Smooth muscle cell (in vitro differentiated cells): ENCODE results near the gene TBC1D3H. TPM values are rescaled to one million over a fixed set of nuclear protein-coding genes. Genes with fewer than 3 reads are reported as not detected.
"Not testable (repeated sequence)": the region's sequence is repeated elsewhere in the genome, so short reads cannot be mapped to it uniquely, and the experiment has no call there.

ENCODE experiments used
- DNase-seq: peaks from one replicate; lab custom pipeline; 2025; ENCODE audit not compliant: unreplicated experiment; lab: John Stamatoyannopoulos, UW
- H2AFZ ChIP-seq: fragments of 200-600 bp; sonication (generic); 2 replicates; pipeline ENCODE4 v1.6.0; 2016; ENCODE audit warnings: antibody characterized with exemption, low read depth, mild to moderate bottlenecking
- H3F3A ChIP-seq: fragments of 200-600 bp; sonication (generic); 2 replicates; pipeline ENCODE4 v1.6.0; 2017; ENCODE audit warnings: antibody characterized with exemption, low read depth
- H3K27ac ChIP-seq: fragments of 200-600 bp; sonication (generic); 2 replicates; pipeline ENCODE4 v1.5.1; 2016; ENCODE audit warnings: low read depth, mild to moderate bottlenecking
- H3K27me3 ChIP-seq: fragments of 200-600 bp; sonication (generic); 2 replicates; pipeline ENCODE4 v1.6.1; 2016; ENCODE audit warnings: low read depth, mild to moderate bottlenecking
- H3K36me3 ChIP-seq: fragments of 200-600 bp; sonication (generic); 2 replicates; pipeline ENCODE4 v1.5.1; 2016; ENCODE audit warnings: low read depth
- H3K4me1 ChIP-seq: fragments of 200-600 bp; sonication (generic); 2 replicates; pipeline ENCODE4 v1.5.1; 2016; ENCODE audit warnings: low read depth
- H3K4me2 ChIP-seq: fragments of 200-600 bp; sonication (generic); 2 replicates; pipeline ENCODE4 v1.6.0; 2016; ENCODE audit warnings: mild to moderate bottlenecking
- H3K4me3 ChIP-seq: fragments of 200-600 bp; sonication (generic); 2 replicates; pipeline ENCODE4 v1.5.1; 2016; ENCODE audit warnings: mild to moderate bottlenecking
- H3K79me2 ChIP-seq: fragments of 200-600 bp; sonication (generic); 2 replicates; pipeline ENCODE4 v1.6.0; 2016; ENCODE audit warnings: low read depth, mild to moderate bottlenecking
- H3K9ac ChIP-seq: fragments of 200-600 bp; sonication (generic); 2 replicates; pipeline ENCODE4 v1.6.0; 2016; ENCODE audit warnings: low read depth
- H3K9me3 ChIP-seq: fragments of 200-600 bp; sonication (generic); replicated peaks from 2 replicates; pipeline ENCODE4 v1.5.1; 2016; ENCODE audit warnings: low read depth
- H4K20me1 ChIP-seq: fragments of 200-600 bp; sonication (generic); 2 replicates; pipeline ENCODE4 v1.6.0; 2016; ENCODE audit warnings: low read depth
- WGBS: methylation state at CpG from one replicate; pipeline ENCODE4 v1.1.7; 2016; ENCODE audit warnings: low lambda C conversion rate; 5-methylcytosine and 5-hydroxymethylcytosine counted together
- polyA plus RNA-seq: library from polyadenylated mRNA; unstranded; fragments of >200 nt; fragmentation: Nextera tagmentation; extraction: Ambion mirVana; gene quantifications from 2 replicates; pipeline ENCODE4 v1.2.1, GENCODE V29; 2016
- small RNA-seq: library from RNA; depleted of rRNA; stranded (forward); fragments of <200 nt; gene quantifications from one replicate; pipeline ENCODE3, GENCODE V24; 2014
- total RNA-seq: library from RNA; depleted of rRNA; stranded (reverse); fragments of >200 nt; gene quantifications from 2 replicates; pipeline ENCODE4 v1.2.3, GENCODE V29; 2014

The TBC1D3H gene
- total RNA-seq (not detected in 2 replicates), polyA plus RNA-seq (not detected in 2 replicates)

DNA sequence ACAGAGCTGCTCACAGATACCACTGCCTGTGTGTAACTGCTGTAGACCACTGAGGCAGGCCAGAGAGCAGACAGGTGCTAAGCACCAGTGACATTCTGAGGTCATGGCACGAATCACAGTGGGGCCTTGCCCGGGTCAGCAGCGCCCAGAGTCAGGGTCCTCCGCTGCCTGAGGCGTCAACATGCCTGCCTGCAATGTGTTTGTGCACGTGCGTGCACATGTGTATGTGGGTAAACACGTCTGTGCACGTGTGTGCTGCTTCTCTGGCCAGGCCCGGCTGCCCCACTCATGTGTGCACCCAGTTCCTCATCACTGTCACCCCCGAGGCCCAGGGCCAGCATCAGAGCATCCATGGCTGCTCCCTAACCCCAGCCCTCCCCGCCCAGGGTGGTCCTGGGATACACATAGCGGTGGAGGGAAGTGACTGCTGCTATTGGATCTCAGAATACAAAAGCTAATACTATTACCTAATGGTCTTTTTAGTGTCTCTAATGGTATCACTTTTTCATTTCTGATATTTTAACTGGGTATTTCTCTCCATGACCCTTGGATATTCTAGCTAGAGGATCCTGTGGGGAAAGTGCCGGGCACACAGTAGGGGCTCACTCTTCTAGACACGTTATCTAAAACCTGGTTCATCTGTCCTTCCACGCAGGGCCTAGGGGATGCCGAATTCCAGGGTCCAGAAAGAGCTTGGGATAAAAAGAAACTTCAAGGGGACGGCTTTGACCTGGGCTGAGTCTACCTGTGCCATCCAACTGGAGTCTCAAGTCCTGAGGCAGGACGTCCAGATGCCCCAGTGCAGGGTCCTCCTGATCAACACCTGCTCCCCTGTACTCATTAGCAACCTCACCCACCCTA, at the start of gene TBC1D3H:
Gene TBC1D3H (minus strand): TSS at position 51 of the 861 bp plus-strand sequence. CDS start 1,540 bp downstream, outside the sequence.
- not testable (repeated sequence) for H3K27ac ChIP-seq, H3K4me2 ChIP-seq, H3K9me3 ChIP-seq, H2AFZ ChIP-seq, H3F3A ChIP-seq, H4K20me1 ChIP-seq, DNase-seq, H3K9ac ChIP-seq, H3K36me3 ChIP-seq, H3K79me2 ChIP-seq, H3K4me3 ChIP-seq, H3K27me3 ChIP-seq, H3K4me1 ChIP-seq
- 91% methylated on average over 19 of the region's 19 CpGs for whole genome bisulfite sequencing

GRCh38 chr17:36428891-36429290, 40.7 kb upstream of the TBC1D3H start:
- not testable (repeated sequence) for DNase-seq, H3K4me1 ChIP-seq, H3K9me3 ChIP-seq, H3K79me2 ChIP-seq, H4K20me1 ChIP-seq, H3K27ac ChIP-seq, H3K4me2 ChIP-seq, H3K36me3 ChIP-seq, H3K4me3 ChIP-seq, H3K27me3 ChIP-seq, H2AFZ ChIP-seq, H3K9ac ChIP-seq, H3F3A ChIP-seq
- WGBS = 90% methylated on average over 5 of the region's 13 CpGs

DNA sequence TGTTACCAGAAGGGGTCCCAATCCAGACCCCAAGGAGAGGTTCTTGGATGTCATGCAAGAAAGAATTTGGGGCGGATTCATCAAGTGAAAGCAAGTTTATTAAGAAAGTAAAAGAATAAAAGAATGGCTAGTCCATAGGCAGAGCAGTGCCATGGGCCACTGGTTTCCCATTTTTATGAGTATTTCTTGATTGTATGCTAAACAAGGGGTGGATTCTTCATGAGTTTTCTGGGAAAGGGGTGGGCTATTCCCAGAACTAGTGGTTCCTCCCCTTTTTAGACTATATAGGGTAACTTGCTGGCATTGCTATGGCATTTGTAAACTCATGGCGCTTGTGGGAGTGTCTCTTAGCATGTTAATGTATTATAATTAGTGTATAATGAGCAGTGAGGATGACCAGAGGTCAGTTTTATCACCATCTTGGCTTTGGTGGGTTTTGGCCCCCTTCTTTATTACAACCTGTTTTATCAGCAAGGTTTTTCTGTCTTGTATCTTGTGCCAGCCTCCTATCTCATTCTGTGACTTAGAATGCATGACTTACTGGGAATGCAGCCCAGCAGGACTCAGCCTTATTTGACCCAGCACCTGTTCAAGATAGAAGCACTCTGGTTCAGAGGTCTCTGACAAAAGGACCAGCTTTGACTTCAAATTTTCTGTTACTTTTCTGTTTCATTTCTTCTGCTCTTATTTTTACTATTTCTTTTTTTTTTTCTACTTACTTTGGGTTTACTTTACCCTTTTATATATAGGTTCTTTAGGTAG, 27.1 kb upstream of the TBC1D3H start:
- H4K20me1 ChIP-seq, H3K79me2 ChIP-seq, H3K27ac ChIP-seq, H3K4me1 ChIP-seq, H3K9me3 ChIP-seq, H3K4me2 ChIP-seq, H2AFZ ChIP-seq, H3K36me3 ChIP-seq, H3K27me3 ChIP-seq, H3F3A ChIP-seq, DNase-seq, H3K4me3 ChIP-seq, H3K9ac ChIP-seq: not testable (repeated sequence)
- 80% methylated on average over 1 of the region's 2 CpGs for WGBS

DNA sequence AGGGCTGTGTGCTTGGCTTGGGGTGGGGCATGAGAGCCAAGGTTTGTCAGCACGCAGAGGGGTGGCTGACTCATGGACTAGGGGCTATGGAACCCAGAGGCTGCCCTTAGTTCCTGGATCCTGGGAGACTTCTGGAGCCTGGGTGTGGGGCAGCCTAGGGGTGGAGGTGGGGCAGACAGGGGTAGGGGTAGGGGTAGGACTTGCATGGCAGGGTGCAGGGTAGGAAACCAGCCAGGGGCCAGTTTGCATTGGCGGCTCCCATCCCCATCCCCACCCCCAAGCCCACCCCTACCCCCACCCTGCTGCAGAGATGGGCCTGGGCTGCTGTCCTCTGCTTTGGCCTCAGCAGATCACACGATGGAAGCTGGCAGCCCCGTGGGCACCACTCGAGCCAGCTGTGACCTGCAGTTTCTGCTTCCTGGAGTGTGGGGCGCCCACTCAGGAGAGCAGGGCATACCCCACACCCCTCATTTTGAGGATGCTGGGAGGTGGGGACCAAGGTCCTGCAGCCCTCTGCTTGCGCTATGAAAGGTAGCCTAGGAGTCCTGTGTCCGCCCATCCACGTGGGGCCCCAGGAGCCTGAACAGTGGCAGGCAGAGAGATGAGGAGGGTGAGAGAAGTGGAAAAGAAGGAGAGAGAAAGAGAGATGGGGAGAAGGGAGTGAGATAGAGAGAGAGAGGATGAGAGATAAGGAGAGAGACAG, 2.9 kb upstream of the TBC1D3H start:
- H3K36me3 ChIP-seq, H2AFZ ChIP-seq, H3K9me3 ChIP-seq, H3K4me1 ChIP-seq, H3K9ac ChIP-seq, H3K4me3 ChIP-seq, H3K79me2 ChIP-seq, DNase-seq, H4K20me1 ChIP-seq, H3K27ac ChIP-seq, H3K27me3 ChIP-seq, H3K4me2 ChIP-seq, H3F3A ChIP-seq: not testable (repeated sequence)
- WGBS = 94% methylated on average over 4 of the region's 9 CpGs

DNA sequence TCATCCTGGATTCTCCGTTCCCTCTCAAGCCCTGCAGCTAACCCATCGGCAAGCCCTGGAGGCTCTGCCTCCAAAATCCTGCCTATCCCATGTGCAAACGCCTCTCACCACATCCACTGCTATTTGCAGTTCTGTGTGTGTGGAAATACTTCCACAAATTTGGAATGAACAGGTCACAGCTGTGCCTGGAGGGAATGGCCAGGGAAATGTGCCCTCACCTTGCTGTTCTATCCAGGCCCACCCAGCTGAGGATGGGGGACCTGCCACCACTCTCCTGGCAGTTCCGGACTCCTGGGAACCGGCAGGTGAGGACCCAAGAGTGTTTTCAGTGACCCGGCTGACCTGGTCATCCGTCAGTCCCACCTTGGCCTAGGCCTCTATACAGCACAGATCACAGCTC, 12.3 kb downstream of the TBC1D3H start:
- DNase-seq, H3K9me3 ChIP-seq, H3K4me1 ChIP-seq, H3K4me3 ChIP-seq, H3K27ac ChIP-seq, H4K20me1 ChIP-seq, H3K9ac ChIP-seq, H3F3A ChIP-seq, H3K27me3 ChIP-seq, H3K4me2 ChIP-seq, H2AFZ ChIP-seq, H3K79me2 ChIP-seq, H3K36me3 ChIP-seq: not testable (repeated sequence)
- 89% methylated on average over 4 of the region's 7 CpGs for WGBS

GRCh38 chr17:36362496-36362895, 25.7 kb downstream of the TBC1D3H start:
- H4K20me1 ChIP-seq, H3K4me3 ChIP-seq, H2AFZ ChIP-seq, H3K36me3 ChIP-seq, H3K27me3 ChIP-seq, H3K4me2 ChIP-seq, H3K4me1 ChIP-seq, H3K27ac ChIP-seq, H3F3A ChIP-seq, DNase-seq, H3K9ac ChIP-seq, H3K9me3 ChIP-seq, H3K79me2 ChIP-seq: not testable (repeated sequence)
- 90% methylated on average over 2 of the region's 6 CpGs for WGBS

Small RNA genes within 50 kb of the gene (small RNA-seq; reads per million reads assigned to genes)
- gene RNU6-1192P = not detected

Other genes with a start within 250 kb of the TBC1D3H start
- gene TBC1D3B, start 211.8 kb downstream of the TBC1D3H start, total RNA-seq = not detected in 2 replicates
- gene TBC1D3B, start 211.8 kb downstream of the TBC1D3H start, polyA plus RNA-seq = 1.4 and 2.8 TPM in 2 replicates
- 0.81 TPM in 1 of 2 replicates, not detected in the other for gene CCL3L1, start 191.7 kb downstream of the TBC1D3H start, total RNA-seq
- 1.9 TPM in 1 of 2 replicates, not detected in the other for gene CCL3L1, start 191.7 kb downstream of the TBC1D3H start, polyA plus RNA-seq
- gene CCL4L2, start 177.4 kb downstream of the TBC1D3H start, total RNA-seq = not detected in 2 replicates
- gene CCL4L2, start 177.4 kb downstream of the TBC1D3H start, polyA plus RNA-seq = 0.35 TPM in 1 of 2 replicates, not detected in the other
- 0.18 TPM in 1 of 2 replicates, not detected in the other for gene TBC1D3I, start 123.9 kb downstream of the TBC1D3H start, total RNA-seq
- 0.11 TPM in 1 of 2 replicates, not detected in the other for gene TBC1D3I, start 123.9 kb downstream of the TBC1D3H start, polyA plus RNA-seq
- not detected in 2 replicates for gene TBC1D3G, start 64.6 kb downstream of the TBC1D3H start, total RNA-seq
- gene TBC1D3G, start 64.6 kb downstream of the TBC1D3H start, polyA plus RNA-seq = not detected in 2 replicates
- gene ZNHIT3, start 98.2 kb upstream of the TBC1D3H start, total RNA-seq = 33.7 and 34.2 TPM in 2 replicates
- gene ZNHIT3, start 98.2 kb upstream of the TBC1D3H start, polyA plus RNA-seq = 43.0 and 47.7 TPM in 2 replicates
- gene MYO19, start 146.4 kb upstream of the TBC1D3H start, total RNA-seq = 32.8 and 34.8 TPM in 2 replicates
- 20.4 and 27.9 TPM in 2 replicates for gene MYO19, start 146.4 kb upstream of the TBC1D3H start, polyA plus RNA-seq
- 2.3 and 3.4 TPM in 2 replicates for gene PIGW, start 146.6 kb upstream of the TBC1D3H start, total RNA-seq
- gene PIGW, start 146.6 kb upstream of the TBC1D3H start, polyA plus RNA-seq = 4.5 TPM in 2 replicates
- gene GGNBP2, start 156.5 kb upstream of the TBC1D3H start, total RNA-seq = 56.6 and 61.8 TPM in 2 replicates
- 54.4 and 68.8 TPM in 2 replicates for gene GGNBP2, start 156.5 kb upstream of the TBC1D3H start, polyA plus RNA-seq
- 2.9 and 3.1 TPM in 2 replicates for gene DHRS11, start 203.4 kb upstream of the TBC1D3H start, total RNA-seq
- gene DHRS11, start 203.4 kb upstream of the TBC1D3H start, polyA plus RNA-seq = 9.4 and 12.2 TPM in 2 replicates
- 1.7 and 2.9 TPM in 2 replicates for gene MRM1, start 213.1 kb upstream of the TBC1D3H start, total RNA-seq
- 2.2 and 2.8 TPM in 2 replicates for gene MRM1, start 213.1 kb upstream of the TBC1D3H start, polyA plus RNA-seq